Testis (tissue), 2 donors: ENCODE data around the gene LYPD6.

Experiments
- CTCF ChIP-seq, 3 experiments: fragments of 450-650 bp in 2 of 3; fragments of 200-600 bp in 1 of 3; sonication (generic) in 1 of 3; IDR thresholded peaks; one replicate each; pipeline ENCODE4 v1.5.1; 2016 to 2019; ENCODE audit warnings: antibody characterized with exemption in 3 of 3, mild to moderate bottlenecking in 2 of 3, moderate library complexity in 1 of 3
- POLR2A ChIP-seq: fragments of 450-650 bp; IDR thresholded peaks from one replicate; pipeline ENCODE4 v1.6.1; 2017; ENCODE audit warnings: antibody characterized with exemption, mild to moderate bottlenecking, moderate library complexity

GRCh38 chr2:149348291-149348690, 17.9 kb downstream of the LYPD6 start:
- TF ChIP-seq CTCF (IDR thresholded peaks at IDR 0.05), result no peak
- TF ChIP-seq POLR2A, result no peak
